NOMO-1 treated with DMSO at 0.1 percent for 48 hours (cell line): ENCODE measurements around the gene RIPOR3.
A peak's percentile ranks its signal among the peaks of the same experiment; 100 is the strongest.
"Not testable (repeated sequence)": the region's sequence is repeated elsewhere in the genome, so short reads cannot be mapped to it uniquely, and the experiment has no call there.

Source experiments
- DNase-seq: peaks from one replicate; lab custom pipeline; 2025; ENCODE audit not compliant: unreplicated experiment; lab: John Stamatoyannopoulos, UW

RIPOR3 gene

GRCh38 chr20:50724851-50725723 is 33.7 kb upstream of the RIPOR3 start:
- no peak for DNase-seq

DNA sequence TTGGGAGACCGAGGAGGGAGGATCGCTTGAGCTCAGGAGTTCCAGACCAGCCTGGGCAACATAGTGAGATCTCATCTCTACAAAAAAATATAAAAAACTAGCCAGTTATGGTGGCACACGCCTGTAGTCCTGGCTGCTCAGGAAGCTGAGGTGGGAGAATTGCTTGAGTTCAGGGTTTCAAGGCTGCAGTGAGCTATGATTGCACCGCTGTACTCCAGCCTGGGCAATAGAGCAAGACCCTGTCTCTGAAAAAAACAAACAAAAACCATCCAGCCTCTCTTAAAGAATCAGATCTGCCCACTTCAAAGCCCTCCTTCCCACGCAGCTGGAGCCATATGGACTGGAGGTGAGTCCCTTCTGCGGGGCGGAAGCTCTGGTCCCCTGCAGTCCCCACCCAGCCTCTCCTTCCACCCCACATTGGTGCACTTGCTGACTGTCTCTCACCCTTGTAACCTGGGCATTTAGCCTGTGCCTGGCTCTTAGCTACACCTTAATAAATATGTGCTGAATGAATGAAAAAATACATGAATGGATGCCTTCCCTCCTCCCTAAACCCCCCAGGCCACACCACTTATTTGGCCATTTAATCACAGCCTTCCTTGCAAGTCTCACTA is 32.9 kb upstream of the RIPOR3 start:
- DNase-seq: no peak

DNA sequence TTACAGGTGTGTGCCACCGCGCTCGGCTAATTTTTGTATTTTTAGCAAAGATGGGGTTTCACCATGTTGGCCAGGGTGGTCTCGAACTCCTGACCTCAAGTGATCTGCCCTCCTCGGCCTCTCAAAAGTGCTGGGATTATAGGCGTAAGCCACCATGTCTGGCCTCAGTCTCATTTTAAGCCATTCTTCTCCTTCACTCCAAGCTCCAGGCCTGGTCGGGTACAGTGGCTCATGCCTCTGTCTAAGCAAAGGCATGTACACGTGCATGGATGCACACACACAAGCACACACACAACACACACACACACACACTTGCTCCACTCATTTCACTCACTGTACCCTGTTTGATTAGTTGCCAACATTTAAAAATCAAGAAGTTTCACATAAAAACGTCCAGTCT is 32.3 kb upstream of the RIPOR3 start:
- DNase-seq: no peak

- no peak for DNase-seq
These were observed 31.2 kb upstream of the RIPOR3 start for GRCh38 chr20:50722424-50723155.

DNA sequence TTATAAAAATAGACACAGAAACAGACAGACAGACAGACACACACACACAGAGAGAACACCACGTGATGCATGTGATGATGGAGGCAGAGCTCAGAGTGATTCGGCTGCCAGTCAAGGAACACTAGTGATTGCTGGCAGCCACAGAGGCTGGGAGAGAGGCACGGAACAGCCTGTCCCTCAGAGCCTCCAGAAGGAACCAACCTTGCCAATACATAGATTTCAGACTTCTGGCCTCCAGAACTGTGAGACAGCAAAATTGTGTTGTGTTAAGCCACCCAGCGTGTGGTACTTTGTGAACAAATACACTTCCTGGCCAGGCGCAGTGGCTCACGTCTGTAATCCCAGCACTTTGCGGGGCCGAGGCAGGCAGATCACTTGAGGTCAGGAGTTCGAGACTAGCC is 30.5 kb upstream of the RIPOR3 start:
- DNase-seq: no peak

GRCh38 chr20:50720582-50720981 is 29.2 kb upstream of the RIPOR3 start:
- no peak for DNase-seq

GRCh38 chr20:50720026-50720425 is 28.7 kb upstream of the RIPOR3 start:
- no peak for DNase-seq

DNA sequence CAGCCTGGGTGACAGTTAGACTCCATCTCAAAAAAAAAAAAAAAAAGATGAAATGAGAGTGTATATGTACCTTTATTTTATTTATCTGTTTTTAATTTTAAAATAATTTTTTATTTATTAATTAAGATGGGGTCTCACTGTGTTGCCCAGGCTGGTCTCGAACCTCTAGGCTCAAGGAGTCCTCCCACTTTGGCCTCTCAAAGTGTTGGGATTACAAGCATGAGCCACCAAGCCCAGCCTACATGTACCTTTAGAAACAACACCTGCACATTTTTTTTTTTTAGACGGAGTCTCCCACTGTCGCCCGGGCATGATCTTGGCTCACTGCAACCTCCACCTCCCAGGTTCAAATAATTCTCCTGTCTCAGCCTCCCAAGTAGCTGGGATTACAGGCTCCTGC is 28.0 kb upstream of the RIPOR3 start:
- DNase-seq: no peak

DNA sequence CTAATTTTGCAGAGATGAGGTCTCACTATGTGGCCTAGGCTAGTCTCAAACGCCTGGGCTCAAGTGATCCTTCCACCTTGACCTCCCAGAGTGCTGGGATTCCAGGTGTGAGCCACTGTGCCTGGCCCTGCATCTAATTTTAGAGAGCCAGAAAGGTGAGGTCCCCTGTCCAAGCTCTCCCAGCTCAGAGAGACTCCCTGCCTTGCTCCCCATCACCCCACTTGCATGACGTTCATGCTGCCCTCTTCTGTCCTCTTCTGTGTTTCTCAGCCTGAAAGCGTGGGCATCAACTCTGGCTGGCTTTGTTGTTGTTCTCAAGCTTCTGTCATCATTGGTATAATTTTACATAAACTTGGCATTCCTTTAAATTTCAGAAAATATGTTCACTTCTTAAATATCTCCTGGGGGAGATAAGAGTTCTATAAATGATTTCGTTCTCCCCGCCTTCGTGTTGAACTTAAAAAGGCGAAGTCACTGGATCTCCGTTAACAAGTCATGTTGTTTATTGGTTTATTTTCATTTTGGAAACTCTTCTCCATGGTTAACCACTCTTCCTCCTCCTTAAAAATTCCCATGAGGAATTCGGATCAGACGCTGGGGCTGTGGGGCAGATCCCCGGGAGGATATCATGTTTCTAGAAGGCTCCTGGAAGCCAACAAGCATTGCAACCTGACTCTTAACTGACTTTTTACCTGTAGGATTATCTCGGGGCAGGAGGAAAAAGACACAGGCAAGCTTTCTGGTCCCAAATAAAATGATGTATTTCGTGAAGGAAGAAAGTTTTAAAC is 26.8 kb upstream of the RIPOR3 start:
- no peak for DNase-seq

DNA sequence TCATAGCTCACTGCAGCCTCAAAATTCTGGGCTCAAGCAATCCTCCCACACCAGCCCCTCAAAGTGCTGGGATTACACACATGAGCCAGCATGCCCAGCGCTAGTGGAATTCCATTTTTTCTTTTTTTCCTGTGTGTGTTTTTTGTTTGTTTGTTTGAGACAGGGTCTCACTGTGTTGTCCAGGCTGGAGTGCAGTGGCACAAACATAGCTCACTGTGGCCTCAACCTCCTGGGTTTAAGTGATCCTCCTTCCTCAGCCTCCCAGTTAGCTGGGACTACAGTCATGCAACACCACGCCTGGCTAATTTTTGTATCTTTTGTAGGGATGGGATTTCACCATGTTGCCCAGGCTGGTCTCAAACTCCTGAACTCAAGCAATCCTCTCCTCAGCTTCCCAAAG is 26.0 kb upstream of the RIPOR3 start:
- DNase-seq: no peak

DNA sequence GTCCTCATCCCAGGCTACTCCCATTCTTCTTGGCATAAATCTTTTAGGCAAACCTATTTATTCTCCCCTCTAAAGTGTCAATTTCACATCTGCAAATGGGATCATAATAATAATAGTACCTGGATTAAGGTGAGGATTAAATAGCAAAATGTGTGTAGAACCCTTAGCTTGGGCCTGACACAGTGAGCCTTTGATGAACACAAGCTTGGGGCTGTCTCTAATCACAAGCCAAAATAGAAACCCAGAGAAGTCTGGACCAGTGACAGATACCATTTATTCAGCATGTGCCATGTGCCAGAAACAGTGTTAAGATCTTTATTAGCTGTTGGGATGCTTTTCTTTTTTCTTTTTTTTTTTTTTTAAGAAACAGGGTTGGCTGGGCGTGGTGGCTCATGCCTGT is 25.2 kb upstream of the RIPOR3 start:
- no peak for DNase-seq

GRCh38 chr20:50715694-50716093 is 24.4 kb upstream of the RIPOR3 start:
- DNase-seq: no peak

DNA sequence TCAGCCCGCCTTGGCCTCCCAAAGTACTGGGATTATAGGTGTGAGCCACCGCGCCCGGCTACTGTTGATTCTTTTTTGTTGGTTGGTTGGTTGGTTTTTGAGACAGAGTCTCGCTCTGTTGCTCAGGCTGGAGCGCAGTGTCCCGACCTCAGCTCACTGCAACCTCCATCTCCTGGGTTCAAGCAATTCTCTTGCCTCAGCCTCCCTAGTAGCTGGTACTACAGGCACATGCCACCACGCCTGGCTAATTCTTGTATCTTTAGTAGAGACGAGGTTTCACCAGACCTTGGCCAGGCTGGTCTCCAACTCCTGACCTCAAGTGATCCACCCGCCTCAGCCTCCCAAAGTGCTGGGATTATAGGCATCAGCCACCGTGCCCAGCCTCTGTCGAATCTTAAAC is 23.1 kb upstream of the RIPOR3 start:
- DNase-seq: not testable (repeated sequence)

DNA sequence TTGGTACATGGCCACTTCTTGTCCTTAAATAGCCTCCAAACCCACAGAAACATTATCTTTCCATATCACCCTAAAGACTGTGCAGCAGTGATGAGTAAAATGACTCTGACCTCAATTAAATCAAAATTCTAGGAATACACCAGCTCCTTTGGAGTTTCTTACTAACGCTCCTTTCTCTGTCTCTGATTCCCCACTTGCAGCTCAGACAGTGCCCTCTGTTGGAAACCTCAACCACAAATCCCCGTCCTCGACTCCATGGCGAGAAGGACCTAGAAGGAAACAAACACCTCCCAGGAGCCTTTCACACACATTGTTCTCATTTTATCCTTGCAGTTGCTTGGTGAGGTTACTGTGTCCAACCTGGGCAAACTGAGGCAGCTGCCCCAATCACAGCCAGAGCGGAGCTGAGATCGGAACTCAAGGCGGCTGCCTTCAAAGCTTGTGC is 22.3 kb upstream of the RIPOR3 start:
- DNase-seq: no peak

DNA sequence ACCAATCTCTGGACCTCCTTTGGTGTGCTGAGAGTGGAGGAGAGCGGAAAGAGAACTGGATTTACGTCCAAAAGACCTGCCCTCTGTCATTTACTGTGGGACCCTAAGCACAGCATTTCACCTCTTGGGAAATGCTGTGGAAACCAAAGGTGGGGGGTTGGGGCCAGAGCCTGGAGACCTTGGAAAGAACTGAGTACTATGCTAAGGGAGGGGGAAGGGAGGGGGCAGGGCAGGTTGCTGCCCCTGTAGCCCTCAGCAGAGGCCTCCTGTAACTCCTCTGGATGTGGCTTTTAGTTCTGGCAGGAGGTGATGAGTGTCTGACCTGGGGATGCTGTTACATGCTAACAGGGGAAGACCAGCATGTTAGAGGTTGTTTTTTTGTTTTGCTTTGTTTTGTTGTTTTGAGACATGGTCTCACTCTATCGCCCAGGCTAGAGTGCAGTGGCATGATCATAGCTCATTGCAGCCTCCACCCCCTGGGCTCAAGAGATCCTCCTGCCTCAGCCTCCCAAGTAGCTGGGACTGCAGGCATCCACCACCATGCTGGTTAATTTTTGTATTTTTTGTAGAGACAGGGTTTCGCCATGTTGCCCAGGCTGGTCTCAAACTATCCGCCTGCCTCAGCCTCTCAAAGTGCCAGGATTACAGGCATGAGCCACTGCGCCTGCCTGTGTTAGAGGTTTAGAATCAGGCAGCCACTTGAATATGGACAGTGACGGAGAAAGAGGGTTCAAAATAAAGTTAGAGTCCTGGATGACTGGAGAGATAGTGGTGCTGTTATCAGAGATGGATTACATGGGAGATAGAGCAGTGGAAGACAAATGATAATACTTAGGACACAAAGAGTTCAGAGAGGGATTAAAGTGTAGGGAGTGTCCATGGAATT is 21.7 kb upstream of the RIPOR3 start:
- no peak for DNase-seq

DNA sequence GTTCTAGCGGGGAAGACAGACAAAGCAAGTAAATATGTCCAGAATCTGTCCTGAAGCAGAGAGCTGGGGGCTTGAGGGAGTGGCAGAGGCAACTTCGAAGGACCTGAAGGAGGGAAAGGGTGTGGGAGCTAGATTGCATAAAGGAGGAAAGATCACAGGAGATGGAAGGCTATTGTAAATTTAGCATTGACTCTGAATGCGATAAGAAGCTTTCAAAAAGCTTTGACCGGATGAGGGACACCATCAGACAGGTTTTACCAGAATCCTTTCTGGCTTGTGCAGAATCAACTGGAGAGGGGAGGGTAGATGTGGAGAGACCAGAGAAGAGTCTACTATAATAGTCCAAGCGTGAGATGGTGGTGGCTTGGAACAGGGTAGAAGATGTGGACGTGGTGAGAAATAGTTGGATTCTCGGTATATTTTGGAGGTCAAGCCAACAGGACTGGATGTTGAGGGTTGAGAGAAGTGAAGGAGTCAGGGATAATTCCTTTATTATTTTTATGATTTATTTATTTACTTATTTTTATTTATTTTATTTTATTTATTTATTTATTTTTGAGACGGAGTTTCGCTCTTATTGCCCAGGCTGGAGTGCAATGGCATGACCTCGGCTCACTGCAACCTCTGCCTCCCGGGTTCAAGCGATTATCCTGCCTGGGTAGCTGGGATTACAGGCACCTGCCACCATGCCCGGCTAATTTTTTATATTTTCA is 19.9 kb upstream of the RIPOR3 start:
- DNase-seq: no peak

DNA sequence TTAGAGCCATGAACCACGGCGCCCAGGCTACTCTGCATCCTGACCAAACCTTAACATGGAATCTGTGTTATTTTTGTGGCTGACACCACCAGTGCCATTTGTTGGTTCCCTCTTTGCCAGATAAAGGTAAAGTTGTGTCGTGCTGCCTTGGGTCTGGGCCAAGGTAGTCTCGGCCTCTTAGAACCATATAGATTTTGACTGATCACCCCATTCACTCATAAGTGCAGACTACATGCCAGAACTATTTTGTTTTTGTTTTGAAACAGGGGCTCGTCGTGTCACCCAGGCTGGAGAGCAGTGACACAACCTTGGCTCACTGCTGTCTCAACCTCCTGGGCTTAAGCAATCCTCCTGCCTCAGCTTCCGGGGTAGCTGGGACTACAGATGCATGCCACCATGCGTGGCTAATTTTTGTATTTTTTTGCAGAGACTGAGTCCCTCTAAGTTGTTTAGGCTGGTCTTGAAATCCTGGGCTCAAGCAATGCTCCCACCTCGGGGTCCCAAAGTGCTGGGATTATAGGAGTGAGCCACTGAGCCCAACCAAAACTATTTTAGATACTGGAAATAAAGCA is 19.2 kb upstream of the RIPOR3 start:
- peak; percentile 68 for DNase-seq

- DNase-seq: no peak
These were observed 18.3 kb upstream of the RIPOR3 start for GRCh38 chr20:50709636-50709973.
